OCI-LY3 (cell line): ENCODE results near the gene SLC37A1.

Source experiments
- CTCF ChIP-seq: fragments of 200-600, 300-600 bp; sonication (generic); IDR thresholded peaks from 2 replicates; pipeline ENCODE4 v1.5.1; 2014; ENCODE audit warnings: antibody characterized with exemption, low read length, low read depth
- EZH2phosphoT487 ChIP-seq: fragments of 200-600 bp; shearing (Covaris generic); IDR thresholded peaks from 2 replicates; pipeline ENCODE4 v1.6.1; 2018; ENCODE audit warnings: antibody characterized with exemption, mixed run types, low read depth

GRCh38 chr21:42548687-42549406 is 35.2 kb downstream of the SLC37A1 start:
- TF ChIP-seq CTCF (no peak), EZH2phosphoT487 (no peak)
